ENCODE results near the gene UBE2G2.

Gene UBE2G2

DNA sequence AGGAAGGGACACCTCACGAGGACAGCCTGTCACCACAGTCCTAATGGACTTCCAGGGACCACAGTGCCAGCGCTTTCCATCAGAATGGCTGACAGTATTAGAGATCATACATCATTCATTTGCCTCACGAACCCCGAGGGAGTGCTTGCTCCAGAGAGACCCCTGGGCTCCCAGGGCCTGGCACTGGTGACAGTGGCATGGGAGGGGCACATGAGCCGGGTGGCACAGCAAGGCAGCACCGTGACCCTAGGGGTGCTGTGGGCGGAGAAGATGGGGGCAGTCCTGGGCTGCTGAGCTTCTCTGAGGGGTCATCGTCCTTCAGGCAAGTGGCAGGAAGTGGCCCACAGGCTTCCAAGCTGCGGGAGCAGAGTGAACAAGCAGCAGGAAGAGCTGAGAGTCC, 73.9 kb downstream of the UBE2G2 start:
- TF ChIP-seq, protein P1, sequence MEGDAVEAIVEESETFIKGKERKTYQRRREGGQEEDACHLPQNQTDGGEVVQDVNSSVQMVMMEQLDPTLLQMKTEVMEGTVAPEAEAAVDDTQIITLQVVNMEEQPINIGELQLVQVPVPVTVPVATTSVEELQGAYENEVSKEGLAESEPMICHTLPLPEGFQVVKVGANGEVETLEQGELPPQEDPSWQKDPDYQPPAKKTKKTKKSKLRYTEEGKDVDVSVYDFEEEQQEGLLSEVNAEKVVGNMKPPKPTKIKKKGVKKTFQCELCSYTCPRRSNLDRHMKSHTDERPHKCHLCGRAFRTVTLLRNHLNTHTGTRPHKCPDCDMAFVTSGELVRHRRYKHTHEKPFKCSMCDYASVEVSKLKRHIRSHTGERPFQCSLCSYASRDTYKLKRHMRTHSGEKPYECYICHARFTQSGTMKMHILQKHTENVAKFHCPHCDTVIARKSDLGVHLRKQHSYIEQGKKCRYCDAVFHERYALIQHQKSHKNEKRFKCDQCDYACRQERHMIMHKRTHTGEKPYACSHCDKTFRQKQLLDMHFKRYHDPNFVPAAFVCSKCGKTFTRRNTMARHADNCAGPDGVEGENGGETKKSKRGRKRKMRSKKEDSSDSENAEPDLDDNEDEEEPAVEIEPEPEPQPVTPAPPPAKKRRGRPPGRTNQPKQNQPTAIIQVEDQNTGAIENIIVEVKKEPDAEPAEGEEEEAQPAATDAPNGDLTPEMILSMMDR (IDR thresholded peaks at IDR 0.05; ENCODE audit: low read depth, low read length): no peak
- DNase-seq (ENCODE audit: extremely low read depth, low read depth): no peak

DNA sequence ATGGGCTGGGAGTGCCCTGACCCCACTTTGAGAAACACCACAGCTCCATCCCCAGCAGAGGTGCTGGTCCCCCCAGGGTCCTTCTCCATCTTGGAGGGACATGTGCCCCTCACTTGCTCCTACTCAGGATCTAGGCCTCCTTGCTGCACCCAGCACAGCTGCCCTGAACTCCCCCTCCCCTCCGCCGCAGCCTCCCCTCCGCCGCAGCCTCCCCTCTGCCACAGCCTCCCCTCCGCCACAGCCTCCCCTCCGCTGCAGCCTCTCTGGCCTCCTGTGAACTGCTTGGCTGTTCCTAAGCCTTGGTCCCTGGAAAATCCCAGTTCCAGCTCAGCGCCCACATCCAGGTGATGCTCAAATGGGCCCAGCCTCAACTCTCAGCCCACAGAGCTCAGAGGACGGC, 74.3 kb downstream of the UBE2G2 start:
- no peak for DNase-seq (ENCODE audit: extremely low read depth, low read depth)
- TF ChIP-seq, protein P1 (IDR thresholded peaks at IDR 0.05; ENCODE audit: low read depth, low read length): no peak

DNA sequence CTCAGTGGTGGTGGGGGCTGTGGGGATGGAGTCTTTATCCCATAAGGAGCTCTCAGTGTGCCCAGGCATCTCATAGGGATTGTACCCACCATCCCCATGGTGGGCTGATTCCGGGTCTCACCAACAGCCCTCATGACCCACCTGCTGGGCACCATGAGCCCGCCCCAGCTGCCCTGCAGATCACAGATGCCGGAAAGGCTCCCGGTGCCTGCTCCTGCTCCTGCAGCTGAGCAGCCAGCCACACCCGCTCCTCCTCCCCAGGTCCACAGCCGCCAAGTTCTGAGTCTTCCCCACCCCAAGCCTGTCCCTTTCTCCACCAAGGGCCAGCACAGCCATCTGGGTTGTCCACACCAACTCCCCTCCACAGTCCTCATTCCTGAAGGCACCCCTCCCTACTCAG, 74.8 kb downstream of the UBE2G2 start:
- no peak for DNase-seq (ENCODE audit: extremely low read depth, low read depth)

DNA sequence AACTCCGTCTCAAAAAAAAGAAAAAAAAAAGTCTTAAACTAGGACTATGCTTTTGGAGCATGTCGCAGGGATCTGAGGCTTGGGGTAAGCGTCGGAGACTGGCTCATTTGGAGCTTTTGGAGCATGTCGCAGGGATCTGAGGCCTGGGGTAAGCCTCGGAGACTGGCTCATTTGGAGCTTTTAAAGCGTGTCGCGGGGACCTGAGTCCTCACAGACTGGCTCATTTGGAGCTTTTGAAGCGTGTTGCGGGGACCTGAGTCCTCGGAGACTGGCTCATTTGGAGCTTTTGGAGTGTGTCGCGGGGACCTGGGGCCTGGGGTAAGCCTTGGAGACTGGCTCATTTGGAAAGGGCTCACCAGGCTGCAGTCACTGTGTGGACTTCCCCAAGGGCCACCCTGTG, 76.7 kb downstream of the UBE2G2 start:
- TF ChIP-seq, protein P1 (IDR thresholded peaks at IDR 0.05; ENCODE audit: low read depth, low read length): no peak
- DNase-seq (ENCODE audit: extremely low read depth, low read depth): no peak

More for the DNA sequence above, 74.8 kb downstream of the UBE2G2 start:
- TF ChIP-seq, protein P1 (IDR thresholded peaks at IDR 0.05; ENCODE audit: low read depth, low read length): no peak

DNA sequence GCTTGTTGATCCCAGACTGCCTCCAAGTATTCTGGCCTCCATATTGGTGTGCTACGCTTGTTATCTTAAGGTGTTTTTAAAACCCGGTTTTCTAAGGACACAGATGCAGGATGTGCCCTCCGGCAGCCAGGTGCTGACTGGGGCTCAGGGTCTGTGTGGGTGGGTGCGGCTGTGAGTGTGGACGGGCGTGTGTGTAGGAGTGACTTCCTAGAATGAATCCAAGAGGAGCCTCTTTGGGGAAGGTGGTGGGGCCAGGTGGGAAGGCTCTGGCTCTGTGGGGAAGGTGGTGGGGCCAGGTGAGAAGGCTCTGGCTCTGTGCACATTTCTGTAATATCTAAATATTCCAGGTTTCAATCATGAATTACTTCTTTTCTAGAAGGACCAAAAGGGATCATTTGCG, 77.4 kb downstream of the UBE2G2 start:
- TF ChIP-seq, protein P1 (IDR thresholded peaks at IDR 0.05; ENCODE audit: low read depth, low read length): no peak

DNA sequence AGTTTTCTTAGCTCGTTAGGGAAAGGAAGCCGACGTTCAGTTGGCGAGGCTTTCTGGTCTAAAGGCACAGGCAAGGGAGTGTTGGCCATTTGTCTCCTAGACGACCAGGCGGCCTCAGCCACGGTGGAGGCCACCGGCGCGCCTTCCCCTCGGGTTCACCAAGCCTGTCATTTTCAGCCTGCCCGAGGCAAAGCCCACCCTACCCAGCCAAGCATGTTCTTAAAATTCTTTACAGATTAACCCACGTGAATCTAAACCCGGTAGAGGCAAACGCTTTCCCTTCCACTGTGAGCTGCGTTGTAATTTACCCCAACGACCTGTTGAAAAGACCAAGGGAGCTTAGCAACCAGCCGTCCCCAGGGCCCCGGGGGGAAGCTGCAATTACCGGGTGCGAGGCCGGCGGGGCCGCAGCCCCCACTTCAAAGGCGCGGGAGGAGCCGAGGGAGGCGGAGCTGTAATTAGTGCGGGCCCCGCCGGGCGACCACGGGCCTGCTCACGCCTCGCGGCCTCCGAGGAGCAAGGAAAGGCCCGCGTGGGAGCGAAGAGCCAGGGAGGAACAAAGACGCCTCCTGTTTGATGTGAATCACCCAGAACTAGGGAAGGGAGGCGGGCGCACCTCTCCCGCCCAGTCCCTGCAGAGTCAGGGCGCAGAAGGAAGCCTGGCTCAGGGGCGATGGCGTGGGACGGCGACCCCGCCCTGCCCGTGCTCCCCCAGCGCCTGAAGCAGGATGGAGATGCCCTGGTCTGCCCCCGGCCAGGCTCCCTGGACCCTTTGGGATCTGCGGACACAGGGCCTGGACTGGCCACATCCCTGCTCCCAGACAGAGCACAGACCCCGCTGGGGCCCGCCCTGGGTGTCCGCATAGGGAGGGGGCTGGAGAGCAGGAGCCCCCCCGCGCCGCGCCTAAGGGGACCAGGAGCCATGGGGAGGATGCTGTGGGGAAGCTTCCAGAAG, 78.2 kb downstream of the UBE2G2 start:
- no peak for DNase-seq (ENCODE audit: extremely low read depth, low read depth)
- TF ChIP-seq, protein P1 (IDR thresholded peaks at IDR 0.05; ENCODE audit: low read depth, low read length): no peak

More for the DNA sequence above, 77.4 kb downstream of the UBE2G2 start:
- no peak for DNase-seq (ENCODE audit: extremely low read depth, low read depth)

DNA sequence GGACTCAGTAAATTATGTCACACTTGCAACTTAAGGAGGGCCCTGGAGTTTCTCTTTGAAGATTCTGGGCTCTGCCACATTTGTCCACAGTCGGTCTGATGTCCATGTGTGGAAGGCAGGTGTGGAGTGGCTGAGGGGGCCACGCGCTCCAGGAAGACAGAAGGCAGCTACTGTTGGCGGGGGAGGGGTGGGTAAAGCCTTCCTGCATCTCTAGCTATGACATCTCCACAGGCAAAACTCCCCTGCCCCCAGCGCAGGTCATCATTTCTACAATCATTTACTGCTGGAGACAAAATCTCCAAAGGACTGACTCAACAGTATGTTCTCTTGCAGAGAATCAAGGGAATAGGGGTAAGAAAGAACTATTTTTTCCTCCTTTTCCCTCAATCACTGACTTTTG, 78.9 kb downstream of the UBE2G2 start:
- DNase-seq (ENCODE audit: extremely low read depth, low read depth): no peak

More for the DNA sequence above, 78.9 kb downstream of the UBE2G2 start:
- TF ChIP-seq, protein P1 (IDR thresholded peaks at IDR 0.05; ENCODE audit: low read depth, low read length): no peak

Measured in AG09319 (cell line).